Measurements from ENCODE around the gene MAP3K1. TPM values are rescaled to one million over a fixed set of nuclear protein-coding genes. Genes with fewer than 3 reads are reported as not detected.

MAP3K1 gene
- polyA plus RNA-seq, 1 experiment, result 7.7 TPM

DNA sequence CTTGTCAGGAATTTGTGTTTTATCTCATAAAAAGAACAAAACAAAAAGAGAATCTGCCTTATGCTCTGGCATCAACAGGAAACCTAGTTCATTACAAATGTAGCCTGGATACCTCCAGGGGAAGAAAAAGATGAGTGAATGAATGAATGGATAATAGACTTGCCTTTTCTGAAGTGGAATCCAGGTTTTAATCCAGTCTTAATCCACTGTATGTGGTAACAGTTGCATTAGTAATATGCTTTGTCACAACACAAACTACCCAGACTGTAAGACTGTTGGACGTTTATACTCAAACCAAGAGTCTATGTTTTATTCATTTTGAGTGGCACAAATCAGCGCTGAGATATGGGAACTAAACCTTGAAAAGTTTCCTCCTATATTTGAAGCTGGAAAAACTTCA, 32.1 kb upstream of the MAP3K1 start:
- POLR2A ChIA-PET, result no interaction called here
- CTCF ChIA-PET, result interaction anchor here (0.6 kb wide), 1 partner anchor 41 kb away, joined by 4 read pairs; no protein-coding TSS in a partner anchor
- DNase-seq (ENCODE audit: low read depth, low spot score), result no peak

DNA sequence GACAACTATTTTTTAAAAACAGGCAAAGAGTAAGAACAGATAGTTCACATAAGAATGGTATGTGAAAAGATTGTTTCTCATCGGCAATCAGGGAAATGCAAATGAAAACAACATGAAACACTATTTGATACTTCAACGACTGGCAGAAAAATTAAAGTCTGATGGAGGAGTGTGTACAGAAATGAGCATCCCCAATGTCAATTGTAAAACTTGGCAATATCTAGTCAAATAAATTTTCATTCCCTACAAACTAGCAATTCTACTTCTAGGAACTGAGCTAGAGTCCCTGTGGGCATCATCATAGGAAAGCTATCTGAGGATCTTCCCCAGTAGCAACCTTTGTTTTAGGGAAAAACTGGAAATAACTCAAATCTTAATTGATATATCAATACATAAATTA, 29.0 kb upstream of the MAP3K1 start:
- TF ChIP-seq, protein P1, sequence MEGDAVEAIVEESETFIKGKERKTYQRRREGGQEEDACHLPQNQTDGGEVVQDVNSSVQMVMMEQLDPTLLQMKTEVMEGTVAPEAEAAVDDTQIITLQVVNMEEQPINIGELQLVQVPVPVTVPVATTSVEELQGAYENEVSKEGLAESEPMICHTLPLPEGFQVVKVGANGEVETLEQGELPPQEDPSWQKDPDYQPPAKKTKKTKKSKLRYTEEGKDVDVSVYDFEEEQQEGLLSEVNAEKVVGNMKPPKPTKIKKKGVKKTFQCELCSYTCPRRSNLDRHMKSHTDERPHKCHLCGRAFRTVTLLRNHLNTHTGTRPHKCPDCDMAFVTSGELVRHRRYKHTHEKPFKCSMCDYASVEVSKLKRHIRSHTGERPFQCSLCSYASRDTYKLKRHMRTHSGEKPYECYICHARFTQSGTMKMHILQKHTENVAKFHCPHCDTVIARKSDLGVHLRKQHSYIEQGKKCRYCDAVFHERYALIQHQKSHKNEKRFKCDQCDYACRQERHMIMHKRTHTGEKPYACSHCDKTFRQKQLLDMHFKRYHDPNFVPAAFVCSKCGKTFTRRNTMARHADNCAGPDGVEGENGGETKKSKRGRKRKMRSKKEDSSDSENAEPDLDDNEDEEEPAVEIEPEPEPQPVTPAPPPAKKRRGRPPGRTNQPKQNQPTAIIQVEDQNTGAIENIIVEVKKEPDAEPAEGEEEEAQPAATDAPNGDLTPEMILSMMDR (IDR thresholded peaks at IDR 0.05; ENCODE audit: low read depth, low read length), result no peak
- Histone ChIP-seq H3K9me3 (ENCODE audit: control insufficient read depth, insufficient read depth, low read length) (0 out of 2 replicates have a peak, but pooled peaks cover 6% of the 10 kb centered on the region), H3K27ac (ENCODE audit: low read depth, low read length) (no peak overlapping the region), H3K27me3 (ENCODE audit: control insufficient read depth, insufficient read depth, low read length) (peaks cover 3% of the 10 kb centered on the region), H3K4me3 (ENCODE audit: low read depth, low read length) (no peak overlapping the region)
- ChIA-PET CTCF (no interaction called here), POLR2A (no interaction called here)
- DNase-seq (ENCODE audit: low read depth, low spot score), result no peak

More for the DNA sequence above, 32.1 kb upstream of the MAP3K1 start:
- Histone ChIP-seq H3K27ac (ENCODE audit: low read depth, low read length) (no peak overlapping the region), H3K27me3 (ENCODE audit: control insufficient read depth, insufficient read depth, low read length) (no peaks in the 10 kb centered on the region), H3K4me3 (ENCODE audit: low read depth, low read length) (no peak overlapping the region), H3K9me3 (ENCODE audit: control insufficient read depth, insufficient read depth, low read length) (0 out of 2 replicates have a peak, but pooled peaks cover 6% of the 10 kb centered on the region)
- TF ChIP-seq, protein P1 (IDR thresholded peaks at IDR 0.05; ENCODE audit: low read depth, low read length), result no peak

DNA sequence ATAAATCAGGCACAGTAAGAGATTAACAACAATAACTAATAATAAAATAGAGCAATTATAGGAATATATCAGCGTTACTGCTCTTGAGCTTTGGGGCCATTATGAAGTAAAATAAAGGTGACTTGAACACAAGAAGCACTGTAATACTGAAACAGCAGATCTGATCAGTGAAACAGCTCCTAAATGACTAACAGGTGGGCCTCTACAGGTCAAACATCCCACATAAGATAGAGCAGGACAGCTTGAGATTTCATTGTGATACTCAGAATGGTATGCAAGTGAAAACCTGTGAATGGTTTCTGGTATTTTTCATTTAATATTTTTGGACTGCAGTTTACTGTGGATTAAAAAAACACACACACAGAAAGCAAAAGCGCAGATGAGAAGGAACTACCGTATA, 24.0 kb upstream of the MAP3K1 start:
- CTCF ChIA-PET, result no interaction called here
- POLR2A ChIA-PET, result no interaction called here
- no peak overlapping the region for H3K4me3 ChIP-seq (ENCODE audit: low read depth, low read length)
- H3K27ac ChIP-seq (ENCODE audit: low read depth, low read length), result no peak overlapping the region
- peaks cover 10% of the 10 kb centered on the region for H3K27me3 ChIP-seq (ENCODE audit: control insufficient read depth, insufficient read depth, low read length)
- no peak for DNase-seq (ENCODE audit: low read depth, low spot score)
- TF ChIP-seq, protein P1 (IDR thresholded peaks at IDR 0.05; ENCODE audit: low read depth, low read length), result no peak
- H3K9me3 ChIP-seq (ENCODE audit: control insufficient read depth, insufficient read depth, low read length), result no peaks in the 10 kb centered on the region

DNA sequence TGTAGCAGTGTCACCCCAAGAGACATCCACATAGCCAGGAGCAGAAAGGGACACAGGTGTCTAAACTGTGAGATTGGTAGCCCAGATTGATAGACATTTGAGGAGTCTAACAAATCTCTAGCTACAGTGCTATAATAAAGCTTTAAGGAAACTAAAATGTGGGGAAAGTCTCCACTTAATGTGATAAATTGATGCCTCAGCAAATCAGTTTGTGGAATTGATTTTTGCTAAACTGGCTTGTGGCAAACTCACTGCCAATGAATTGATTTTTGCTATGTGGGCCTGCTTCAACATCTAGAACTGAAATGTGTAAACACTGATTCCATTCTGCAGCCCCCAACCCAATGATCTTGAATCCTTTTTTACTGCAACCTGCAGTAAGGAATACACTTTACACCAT, 16.8 kb upstream of the MAP3K1 start:
- Histone ChIP-seq H3K4me3 (ENCODE audit: low read depth, low read length) (no peak overlapping the region), H3K9me3 (ENCODE audit: control insufficient read depth, insufficient read depth, low read length) (no peaks in the 10 kb centered on the region), H3K27me3 (ENCODE audit: control insufficient read depth, insufficient read depth, low read length) (peaks cover 22% of the 10 kb centered on the region), H3K27ac (ENCODE audit: low read depth, low read length) (no peak overlapping the region)
- ChIA-PET CTCF (no interaction called here), POLR2A (no interaction called here)
- TF ChIP-seq, protein P1 (IDR thresholded peaks at IDR 0.05; ENCODE audit: low read depth, low read length), result no peak
- no peak for DNase-seq (ENCODE audit: low read depth, low spot score)

DNA sequence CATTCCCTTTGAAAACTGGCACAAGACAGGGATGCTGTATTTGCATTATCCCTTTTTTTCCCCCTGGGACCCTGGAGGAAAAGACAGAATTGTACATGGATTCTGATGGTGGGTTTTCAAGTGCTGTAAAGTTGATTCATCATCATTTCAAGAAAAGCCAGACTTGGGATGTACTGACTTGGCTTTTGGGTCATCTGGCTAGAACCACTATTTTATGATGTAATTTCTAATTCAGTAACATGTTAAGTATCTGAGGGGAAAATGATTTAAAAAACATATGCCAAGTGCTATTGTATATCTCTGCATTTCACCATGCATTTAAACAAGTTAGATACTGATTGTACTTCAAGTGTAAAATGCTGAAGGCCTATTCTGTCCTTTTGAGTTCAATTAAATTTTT, 15.2 kb upstream of the MAP3K1 start:
- DNase-seq (ENCODE audit: low read depth, low spot score), result no peak
- ChIA-PET CTCF (no interaction called here), POLR2A (no interaction called here)
- no peaks in the 10 kb centered on the region for H3K9me3 ChIP-seq (ENCODE audit: control insufficient read depth, insufficient read depth, low read length)
- peaks cover 22% of the 10 kb centered on the region for H3K27me3 ChIP-seq (ENCODE audit: control insufficient read depth, insufficient read depth, low read length)
- H3K4me3 ChIP-seq (ENCODE audit: low read depth, low read length), result no peak overlapping the region
- no peak overlapping the region for H3K27ac ChIP-seq (ENCODE audit: low read depth, low read length)
- TF ChIP-seq, protein P1 (IDR thresholded peaks at IDR 0.05; ENCODE audit: low read depth, low read length), result no peak
